ENCODE measurements around the gene CES3. TPM values are rescaled to one million over a fixed set of nuclear protein-coding genes. Genes with fewer than 3 reads are reported as not detected.

The CES3 gene
- total RNA-seq, 1 experiment from 2014 or later: 3.7 TPM

DNA sequence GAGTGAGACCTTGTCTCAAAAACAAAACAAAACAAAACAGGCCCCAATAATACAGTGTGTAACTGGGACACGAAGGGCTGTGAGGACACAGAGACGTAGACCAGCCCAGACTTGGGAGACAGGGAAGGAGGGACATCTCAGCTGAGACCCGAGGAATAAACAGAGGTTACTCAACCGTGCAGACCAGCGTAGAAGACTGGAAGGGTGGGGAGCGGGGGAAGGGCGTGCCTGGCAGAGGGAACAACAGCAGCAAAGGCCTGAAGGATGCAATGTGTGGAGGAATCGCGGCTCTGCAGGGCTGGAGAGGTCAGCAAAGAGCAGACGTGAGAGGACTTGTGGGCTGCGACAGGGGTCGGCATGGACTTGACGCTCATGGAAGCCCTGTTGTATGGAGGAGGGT is 15.7 kb downstream of the CES3 start:
- no peak overlapping the region for H3K27ac ChIP-seq (ENCODE audit: insufficient read length, low read depth, low read length)
- no peak overlapping the region for H2BK20ac ChIP-seq (ENCODE audit: low read depth, low read length, poor library complexity, severe bottlenecking)
- whole genome bisulfite sequencing (ENCODE audit: extremely low coverage, insufficient read length, low lambda C conversion rate): no CpG with 5 or more reads among the region's 13 CpGs
- H2BK120ac ChIP-seq (ENCODE audit: low read depth, low read length, poor library complexity, severe bottlenecking): no peak overlapping the region
- no peak overlapping the region; a peak in 1 of 7 replicates for H3K27ac Mint-ChIP-seq
- no peak overlapping the region for H3T11ph ChIP-seq (ENCODE audit: low read length)
- no peaks in the 10 kb centered on the region for H3K27me3 ChIP-seq (ENCODE audit: insufficient read depth, low read length)
- H3K4me3 Mint-ChIP-seq: no peak overlapping the region
- TF ChIP-seq CTCF (conservative IDR thresholded peaks at IDR 0.05): no peak
- no peak overlapping the region for H3K56ac ChIP-seq (ENCODE audit: insufficient read length, low read depth, low read length)
- H3K27me3 Mint-ChIP-seq (ENCODE audit: low read depth): peaks cover 6% of the 10 kb centered on the region
- H4K20me1 ChIP-seq (ENCODE audit: control insufficient read depth, insufficient read depth, insufficient read length): no peaks in the 10 kb centered on the region
- no peak overlapping the region for H3K14ac ChIP-seq (ENCODE audit: insufficient read depth, low read length)
- no peak overlapping the region for H2BK5ac ChIP-seq (ENCODE audit: insufficient read length, low read length)
- peaks cover 10 to 12% of the 10 kb centered on the region in 2 experiments for H3K4me1 Mint-ChIP-seq
- H3K23me2 ChIP-seq (ENCODE audit: insufficient read length, low read depth, low read length, poor library complexity, severe bottlenecking): no peaks in the 10 kb centered on the region
- H4K91ac ChIP-seq (ENCODE audit: insufficient read length, low read depth, low read length): no peak overlapping the region
- H3K9ac ChIP-seq (ENCODE audit: extremely low read depth, insufficient read length, low read length): no peak overlapping the region
- H3K4ac ChIP-seq (ENCODE audit: low read depth, low read length): no peak overlapping the region
- no peaks in the 10 kb centered on the region; the same call in 1 of the 2 replicates for H3K4me1 ChIP-seq (ENCODE audit: insufficient read depth, low read length)
- H4K5ac ChIP-seq (ENCODE audit: insufficient read length, low read depth, low read length): no peak overlapping the region
- H3K79me2 ChIP-seq (ENCODE audit: insufficient read depth, low read length): no peaks in the 10 kb centered on the region
- H2AK5ac ChIP-seq (ENCODE audit: insufficient read length, low read length): no peak overlapping the region
- DNase-seq: no peak
- no peaks in the 10 kb centered on the region; a peak in 1 of 5 replicates for H3K9me3 Mint-ChIP-seq
- H4K8ac ChIP-seq (replicated peaks; ENCODE audit: insufficient read length, low read depth, low read length): no peak overlapping the region
- H2AFZ ChIP-seq (ENCODE audit: low read length): no peak overlapping the region
- H2BK12ac ChIP-seq (ENCODE audit: insufficient read length, low read depth, low read length): no peak overlapping the region
- H2BK15ac ChIP-seq (ENCODE audit: low read depth, low read length): no peak overlapping the region
- no peaks in the 10 kb centered on the region for H3K79me1 ChIP-seq (ENCODE audit: insufficient read depth, low read depth, low read length, poor library complexity, severe bottlenecking)
- no peak overlapping the region for H3K18ac ChIP-seq (ENCODE audit: insufficient read length, low read depth, low read length)
- no peaks in the 10 kb centered on the region for H3K36me3 Mint-ChIP-seq (ENCODE audit: insufficient read depth in 1 of 3, low read depth in 3 of 3)
- H3K23ac ChIP-seq (ENCODE audit: insufficient read length, low read depth, low read length): no peak overlapping the region
- no peak overlapping the region for H3K4me2 ChIP-seq (ENCODE audit: insufficient read depth, insufficient read length, low read length)
- no peaks in the 10 kb centered on the region for H3K9me3 ChIP-seq (ENCODE audit: control insufficient read depth, low read depth, low read length)

Data from H9 (cell line).